Measurements from ENCODE around the gene NDUFB8. TPM values are rescaled to one million over a fixed set of nuclear protein-coding genes. Genes with fewer than 3 reads are reported as not detected.

NDUFB8 gene
- total and polyA plus RNA-seq, 9 donors, result 99.4 to 262 (median 150) TPM

GRCh38 chr10:100535715-100536353, 6.2 kb upstream of the NDUFB8 start, which contains the start of gene HIF1AN:
Gene HIF1AN, plus strand, starts transcription at chr10:100535943. Its CDS starts 16 bp downstream, at chr10:100535959.
- Histone ChIP-seq H3K27me3 (no peaks in the 10 kb centered on the region), H3K4me3 (peak within 1 kb of the TSS; percentile 62), H3K4me1 (ENCODE audit: insufficient read depth) (peaks cover 7% of the 10 kb centered on the region), H3K9me3 (no peaks in the 10 kb centered on the region), H3K36me3 (no peaks in the 10 kb centered on the region), H3K27ac (peak within 1 kb of the TSS; percentile 36 to 61)
- intact Hi-C loops (cut with DNase I), result no loop called here
- WGBS, 3 donors, result 1% methylated on average over 35 of the region's 35 CpGs
- peak; percentile 85 to 90 (median 89) for DNase-seq
- TF ChIP-seq POLR2A (IDR thresholded peaks at IDR 0.05) (peak; percentile 80), CTCF (IDR thresholded peaks at IDR 0.05) (peak; percentile 74 to 91 (median 83)), EP300 (IDR thresholded peaks at IDR 0.05) (no peak)

- peaks cover 7% of the 10 kb centered on the region for H3K4me1 ChIP-seq (ENCODE audit: insufficient read depth)
Observed at GRCh38 chr10:100535338-100535714, 5.7 kb upstream of the NDUFB8 start.

GRCh38 chr10:100534726-100535125, 5.1 kb upstream of the NDUFB8 start:
- 71 to 97% (median 86%) methylated on average over 2 of the region's 2 CpGs for WGBS, 3 donors
- TF ChIP-seq POLR2A (IDR thresholded peaks at IDR 0.05) (no peak), CTCF (IDR thresholded peaks at IDR 0.05) (no peak)
- no peak overlapping the region for H3K27ac ChIP-seq
- no peaks in the 10 kb centered on the region for H3K36me3 ChIP-seq
- DNase-seq, result no peak
- H3K9me3 ChIP-seq, result no peaks in the 10 kb centered on the region
- peaks cover 11% of the 10 kb centered on the region for H3K4me1 ChIP-seq (ENCODE audit: insufficient read depth)
- intact Hi-C loops (cut with DNase I), result no loop called here
- no peaks in the 10 kb centered on the region for H3K27me3 ChIP-seq
- H3K4me3 ChIP-seq, result no peak overlapping the region

More at GRCh38 chr10:100535338-100535714, 5.7 kb upstream of the NDUFB8 start:
- H3K27me3 ChIP-seq, result no peaks in the 10 kb centered on the region
- H3K9me3 ChIP-seq, result no peaks in the 10 kb centered on the region
- H3K27ac ChIP-seq, result peak overlapping the region in 1 of 2 donors; percentile 61
- WGBS, 3 donors, result 45 to 48% (median 47%) methylated on average over 4 of the region's 4 CpGs
- peak overlapping the region; percentile 62 for H3K4me3 ChIP-seq
- DNase-seq, result no peak
- H3K36me3 ChIP-seq, result no peaks in the 10 kb centered on the region
- TF ChIP-seq CTCF (IDR thresholded peaks at IDR 0.05) (no peak), POLR2A (IDR thresholded peaks at IDR 0.05) (no peak), EP300 (IDR thresholded peaks at IDR 0.05) (no peak)
- intact Hi-C loops (cut with DNase I), result no loop called here

GRCh38 chr10:100531761-100532160, 2.1 kb upstream of the NDUFB8 start:
- H3K27ac ChIP-seq, result no peak overlapping the region
- peaks cover 11% of the 10 kb centered on the region for H3K4me1 ChIP-seq (ENCODE audit: insufficient read depth)
- intact Hi-C loops (cut with DNase I), result no loop called here
- H3K36me3 ChIP-seq, result no peaks in the 10 kb centered on the region
- H3K9me3 ChIP-seq, result no peaks in the 10 kb centered on the region
- DNase-seq, result no peak
- TF ChIP-seq POLR2A (IDR thresholded peaks at IDR 0.05), result no peak
- no peak for TF ChIP-seq CTCF (IDR thresholded peaks at IDR 0.05)
- no peak for TF ChIP-seq EP300 (IDR thresholded peaks at IDR 0.05)
- H3K4me3 ChIP-seq, result no peak overlapping the region
- H3K27me3 ChIP-seq, result no peaks in the 10 kb centered on the region
